ENCODE results near the gene NRBP1. TPM values are rescaled to one million over a fixed set of nuclear protein-coding genes. Genes with fewer than 3 reads are reported as not detected.
"Not testable (repeated sequence)": the region's sequence is repeated elsewhere in the genome, so short reads cannot be mapped to it uniquely, and the experiment has no call there.

Gene NRBP1
- total RNA-seq, 2 donors from 2014 or later, result 141 to 153 TPM

GRCh38 chr2:27420996-27421395, 7.4 kb upstream of the NRBP1 start:
- Histone ChIP-seq H3K4me3 (ENCODE audit: low read length) (no peak overlapping the region), H3K36me3 (ENCODE audit: control insufficient read depth, insufficient read depth, low read length) (no peaks in the 10 kb centered on the region), H3K27ac (ENCODE audit: low read depth, low read length) (no peak overlapping the region), H3K4me1 (ENCODE audit: control insufficient read depth, insufficient read depth, low read length) (no peaks in the 10 kb centered on the region), H3K9ac (ENCODE audit: extremely low read depth, low read length, poor library complexity, severe bottlenecking) (no peak overlapping the region), H3K27me3 (ENCODE audit: control insufficient read depth, insufficient read depth, low read length, poor library complexity, severe bottlenecking) (no peaks in the 10 kb centered on the region), H3K9me3 (ENCODE audit: control insufficient read depth, low read length) (no peaks in the 10 kb centered on the region)
- Mint-ChIP-seq H3K9me3 (no peaks in the 10 kb centered on the region), H3K4me3 (no peak overlapping the region), H3K4me1 (no peaks in the 10 kb centered on the region), H3K36me3 (ENCODE audit: low read depth) (no peaks in the 10 kb centered on the region), H3K27me3 (ENCODE audit: insufficient read depth) (peaks cover 2% of the 10 kb centered on the region), H3K27ac (no peak overlapping the region)
- no peak for DNase-seq
- TF ChIP-seq CTCF (conservative IDR thresholded peaks at IDR 0.05), result no peak

- H3K9me3 ChIP-seq (ENCODE audit: control insufficient read depth, low read length), result no peaks in the 10 kb centered on the region
- H3K4me1 Mint-ChIP-seq, result no peaks in the 10 kb centered on the region
- H3K4me3 Mint-ChIP-seq, result no peak overlapping the region
- no peak for DNase-seq
- no peak overlapping the region for H3K27ac ChIP-seq (ENCODE audit: low read depth, low read length)
- no peaks in the 10 kb centered on the region for H3K36me3 ChIP-seq (ENCODE audit: control insufficient read depth, insufficient read depth, low read length)
- H3K9ac ChIP-seq (ENCODE audit: extremely low read depth, low read length, poor library complexity, severe bottlenecking), result no peak overlapping the region
- H3K27me3 Mint-ChIP-seq (ENCODE audit: insufficient read depth), result peaks cover 2% of the 10 kb centered on the region
- 94% methylated on average over 4 of the region's 4 CpGs; no CpG with 5 or more reads in 1 of the 2 experiments for WGBS, 2 experiments (ENCODE audit: insufficient coverage in 1 of 2, insufficient read length in 1 of 2)
- no peak overlapping the region for H3K27ac Mint-ChIP-seq
- no peaks in the 10 kb centered on the region for H3K27me3 ChIP-seq (ENCODE audit: control insufficient read depth, insufficient read depth, low read length, poor library complexity, severe bottlenecking)
- H3K9me3 Mint-ChIP-seq, result no peaks in the 10 kb centered on the region
- no peaks in the 10 kb centered on the region for H3K36me3 Mint-ChIP-seq (ENCODE audit: low read depth)
- H3K4me3 ChIP-seq (ENCODE audit: low read length), result no peak overlapping the region
- H3K4me1 ChIP-seq (ENCODE audit: control insufficient read depth, insufficient read depth, low read length), result no peaks in the 10 kb centered on the region
- no peak for TF ChIP-seq CTCF (conservative IDR thresholded peaks at IDR 0.05)
Observed at GRCh38 chr2:27421660-27422250, 6.7 kb upstream of the NRBP1 start.

GRCh38 chr2:27422958-27423357, 5.5 kb upstream of the NRBP1 start:
- Histone ChIP-seq H3K9ac (ENCODE audit: extremely low read depth, low read length, poor library complexity, severe bottlenecking) (no peak overlapping the region), H3K4me3 (ENCODE audit: low read length) (no peak overlapping the region), H3K27me3 (ENCODE audit: control insufficient read depth, insufficient read depth, low read length, poor library complexity, severe bottlenecking) (no peaks in the 10 kb centered on the region), H3K9me3 (ENCODE audit: control insufficient read depth, low read length) (no peaks in the 10 kb centered on the region), H3K36me3 (ENCODE audit: control insufficient read depth, insufficient read depth, low read length) (no peaks in the 10 kb centered on the region), H3K4me1 (ENCODE audit: control insufficient read depth, insufficient read depth, low read length) (no peaks in the 10 kb centered on the region), H3K27ac (ENCODE audit: low read depth, low read length) (no peak overlapping the region)
- 94% methylated on average over 3 of the region's 3 CpGs; no CpG with 5 or more reads in 1 of the 2 experiments for WGBS, 2 experiments (ENCODE audit: insufficient coverage in 1 of 2, insufficient read length in 1 of 2)
- no peak overlapping the region for H3K4me3 Mint-ChIP-seq
- H3K36me3 Mint-ChIP-seq (ENCODE audit: low read depth), result no peaks in the 10 kb centered on the region
- H3K27me3 Mint-ChIP-seq (ENCODE audit: insufficient read depth), result peaks cover 2% of the 10 kb centered on the region
- DNase-seq, result no peak
- TF ChIP-seq CTCF (conservative IDR thresholded peaks at IDR 0.05), result no peak
- H3K27ac Mint-ChIP-seq, result no peak overlapping the region
- H3K4me1 Mint-ChIP-seq, result peaks cover 5% of the 10 kb centered on the region
- H3K9me3 Mint-ChIP-seq, result no peaks in the 10 kb centered on the region

- H3K9me3 ChIP-seq (ENCODE audit: control insufficient read depth, low read length); H3K36me3 ChIP-seq (ENCODE audit: control insufficient read depth, insufficient read depth, low read length); H3K4me3 Mint-ChIP-seq; H3K36me3 Mint-ChIP-seq (ENCODE audit: low read depth); H3K4me3 ChIP-seq (ENCODE audit: low read length); H3K4me1 ChIP-seq (ENCODE audit: control insufficient read depth, insufficient read depth, low read length); H3K27ac ChIP-seq (ENCODE audit: low read depth, low read length); H3K27me3 Mint-ChIP-seq (ENCODE audit: insufficient read depth); DNase-seq; H3K27ac Mint-ChIP-seq; H3K27me3 ChIP-seq (ENCODE audit: control insufficient read depth, insufficient read depth, low read length, poor library complexity, severe bottlenecking); H3K9me3 Mint-ChIP-seq; H3K9ac ChIP-seq (ENCODE audit: extremely low read depth, low read length, poor library complexity, severe bottlenecking): not testable (repeated sequence)
- WGBS, 2 experiments (ENCODE audit: insufficient coverage in 1 of 2, insufficient read length in 1 of 2), result 84 to 96% methylated on average over 7 to 10 of the region's 10 CpGs
- H3K4me1 Mint-ChIP-seq, result peaks cover 12% of the 10 kb centered on the region
Observed at GRCh38 chr2:27425039-27425438, 3.4 kb upstream of the NRBP1 start.
